GM12878 (cell line): ENCODE results near the gene SEPSECS. TPM values are rescaled to one million over a fixed set of nuclear protein-coding genes. Genes with fewer than 3 reads are reported as not detected.

ENCODE experiments used
- BCLAF1 ChIP-seq: fragments of 450-650 bp; IDR thresholded peaks from 2 replicates; pipeline ENCODE4 v1.6.1; 2017; ENCODE audit warnings: antibody characterized with exemption, mild to moderate bottlenecking, moderate library complexity
- E4F1 ChIP-seq: fragments of 450-650 bp; IDR thresholded peaks from 2 replicates; pipeline ENCODE4 v1.6.1; 2018; ENCODE audit warnings: borderline replicate concordance, mild to moderate bottlenecking; ENCODE audit not compliant: partially characterized antibody
- ETV6 ChIP-seq, 2 experiments: fragments of 450-650 bp in 1 of 2; IDR thresholded peaks in 1 of 2; conservative IDR thresholded peaks in 1 of 2; 2 replicates each; pipeline ENCODE4 v1.6.1; 2014; ENCODE audit warnings: antibody characterized with exemption in 1 of 2, borderline replicate concordance in 1 of 2, low read depth in 1 of 2, mild to moderate bottlenecking in 1 of 2, moderate library complexity in 1 of 2
- EZH2 ChIP-seq: IDR thresholded peaks from 2 replicates; pipeline ENCODE4 v1.6.1; 2012; ENCODE audit warnings: low read depth, mild to moderate bottlenecking, control low read depth, inconsistent platforms, low read length, borderline replicate concordance; ENCODE audit not compliant: control insufficient read depth
- MEF2B ChIP-seq: fragments of 450-650 bp; IDR thresholded peaks from 2 replicates; pipeline ENCODE4 v1.6.1; 2018; ENCODE audit warnings: mild to moderate bottlenecking, moderate library complexity; ENCODE audit not compliant: partially characterized antibody, poor library complexity, severe bottlenecking
- MLLT1 ChIP-seq: fragments of 450-650 bp; IDR thresholded peaks from 2 replicates; pipeline ENCODE4 v1.6.1; 2016; ENCODE audit warnings: mild to moderate bottlenecking
- NFYA ChIP-seq: IDR thresholded peaks from 2 replicates; pipeline ENCODE4 v1.6.1; 2011; ENCODE audit warnings: low read depth, mild to moderate bottlenecking, low read length, improper control_type of control experiment, borderline replicate concordance
- NKRF ChIP-seq: fragments of 450-650 bp; conservative IDR thresholded peaks from 2 replicates; pipeline ENCODE4 v1.6.1; 2017; ENCODE audit warnings: mild to moderate bottlenecking, moderate library complexity
- RELA ChIP-seq: fragments of 450-650 bp; IDR thresholded peaks from 2 replicates; pipeline ENCODE4 v1.8.0; 2014; ENCODE audit warnings: borderline replicate concordance; ENCODE audit not compliant: partially characterized antibody
- SMAD1 ChIP-seq: fragments of 450-650 bp; IDR thresholded peaks from 2 replicates; pipeline ENCODE4 v1.6.1; 2018; ENCODE audit warnings: mild to moderate bottlenecking, low read depth; ENCODE audit not compliant: partially characterized antibody
- SUPT20H ChIP-seq: IDR thresholded peaks from 2 replicates; pipeline ENCODE4 v1.6.1; 2011; ENCODE audit warnings: low read depth, mild to moderate bottlenecking, low read length, moderate library complexity, borderline replicate concordance; ENCODE audit not compliant: control insufficient read depth
- USF2 ChIP-seq: IDR thresholded peaks from 2 replicates; pipeline ENCODE4 v1.6.1; 2011; ENCODE audit warnings: low read depth, low read length, improper control_type of control experiment, borderline replicate concordance
- YY1 ChIP-seq: IDR thresholded peaks from 2 replicates; pipeline ENCODE4 v1.6.1; 2011; ENCODE audit warnings: low read depth, mild to moderate bottlenecking, low read length
- ZZZ3 ChIP-seq: IDR thresholded peaks from 2 replicates; pipeline ENCODE4 v1.6.1; 2011; ENCODE audit warnings: low read depth; ENCODE audit not compliant: control insufficient read depth, insufficient read length
- polyA plus RNA-seq, 11 experiments: library from polyadenylated mRNA; depleted of rRNA in 4 of 11; unstranded in 6 of 11; stranded (reverse) in 5 of 11; fragments of >200 nt; fragmentation: Nextera tagmentation in 4 of 11; fragmentation: Illumina TruSeq in 1 of 11; extraction: Ambion mirVana in 4 of 11; extraction: Trizol in 1 of 11; gene quantifications; 1 replicate in 1 of 11; 2 replicates in 10 of 11; pipeline versions ENCODE4 v1.2.1 to v1.2.3, GENCODE V29; 2011 to 2016; ENCODE audit warnings: inconsistent platforms in 2 of 11, missing spikeins in 2 of 11, low read depth in 1 of 11
- total RNA-seq, 4 experiments: library from RNA; depleted of rRNA in 3 of 4; stranded (reverse); fragments of >200 nt in 3 of 4; fragmentation: Illumina TruSeq in 1 of 4; extraction: Trizol in 1 of 4; gene quantifications; 2 replicates each; pipeline versions ENCODE4 v1.2.1 to v1.2.3, GENCODE V29; 2013 to 2021

SEPSECS gene
- total and polyA plus RNA-seq, 10 of the 15 experiments (the other 5 are each of a cell fraction or from before 2014, with no cell fraction given), result 2.8 to 15.8 (median 7.2) TPM

- no peak; the same call in 1 of the 2 replicates for TF ChIP-seq MLLT1
- no peak for TF ChIP-seq SUPT20H
- TF ChIP-seq SMAD1, result peak; percentile 18
- TF ChIP-seq NKRF, result peak; percentile 70
- no peak; a peak in 1 of 4 replicates for TF ChIP-seq ETV6 (conservative IDR thresholded peaks at IDR 0.05 in 1 of 2, IDR thresholded peaks at IDR 0.05 in 1 of 2; ENCODE audit: borderline replicate concordance in 1 of 2, low read depth in 1 of 2)
- TF ChIP-seq EZH2, result no peak
- no peak for TF ChIP-seq RELA
- TF ChIP-seq ZZZ3, result no peak
- TF ChIP-seq BCLAF1, result no peak
- no peak for TF ChIP-seq YY1
- no peak for TF ChIP-seq MEF2B
- no peak for TF ChIP-seq NFYA
- no peak for TF ChIP-seq E4F1
- peak; percentile 26; the same call in 1 of the 2 replicates for TF ChIP-seq USF2
Observed at GRCh38 chr4:25160714-25161592, 704 bp upstream of the SEPSECS start (continued).
